NCI-H446 treated with DMSO at 0.1 percent for 48 hours (cell line): ENCODE measurements around the gene DRAXIN.

Source experiments
- DNase-seq: peaks from one replicate; lab custom pipeline; 2025; lab: John Stamatoyannopoulos, UW

The DRAXIN gene

DNA sequence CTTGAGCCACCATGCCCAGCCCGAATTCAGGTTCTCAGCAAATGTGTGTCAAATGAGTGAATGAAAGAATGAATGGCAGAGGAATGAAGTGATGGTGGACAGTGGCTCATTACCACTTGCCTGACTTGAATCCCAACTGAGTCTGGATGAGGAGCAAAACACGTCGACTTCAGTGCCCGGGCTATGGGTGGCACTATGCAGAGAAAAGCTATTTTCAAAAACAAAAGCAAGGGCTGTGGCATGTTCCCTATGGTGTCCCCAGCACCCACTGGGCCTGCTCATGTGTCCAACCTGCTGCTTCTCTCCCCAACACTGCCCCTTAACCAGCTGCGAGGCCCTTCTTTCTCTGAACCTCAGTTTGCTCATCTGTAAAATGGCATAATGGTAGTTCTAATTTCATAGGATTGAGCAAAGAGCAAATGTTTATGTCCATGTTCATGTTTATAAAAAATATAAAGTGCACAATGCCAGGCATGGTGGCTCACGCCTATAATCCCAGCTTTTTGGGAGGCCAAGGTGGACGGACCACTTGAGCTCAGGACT, 6.2 kb upstream of the DRAXIN start:
- DNase-seq, result no peak

DNA sequence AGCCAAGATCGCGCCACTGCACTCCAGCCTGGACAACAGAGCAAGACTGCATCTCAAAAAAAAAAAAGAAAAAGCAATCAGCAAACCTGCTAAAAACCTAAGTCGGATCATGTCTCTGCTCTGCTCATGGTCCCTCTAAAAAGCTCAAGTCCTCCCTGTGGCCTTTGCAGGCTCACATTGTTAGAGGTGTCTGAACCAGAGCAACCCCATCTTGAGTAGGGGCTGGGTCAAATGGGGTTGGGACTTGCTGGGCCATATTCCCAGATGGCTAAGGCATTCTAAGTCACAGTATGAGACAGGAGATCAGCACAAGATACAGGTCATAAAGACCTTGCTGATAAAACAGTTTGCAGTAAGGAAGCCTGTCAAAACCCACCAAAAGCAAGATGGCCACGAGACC, 3.0 kb upstream of the DRAXIN start:
- DNase-seq, result no peak

DNA sequence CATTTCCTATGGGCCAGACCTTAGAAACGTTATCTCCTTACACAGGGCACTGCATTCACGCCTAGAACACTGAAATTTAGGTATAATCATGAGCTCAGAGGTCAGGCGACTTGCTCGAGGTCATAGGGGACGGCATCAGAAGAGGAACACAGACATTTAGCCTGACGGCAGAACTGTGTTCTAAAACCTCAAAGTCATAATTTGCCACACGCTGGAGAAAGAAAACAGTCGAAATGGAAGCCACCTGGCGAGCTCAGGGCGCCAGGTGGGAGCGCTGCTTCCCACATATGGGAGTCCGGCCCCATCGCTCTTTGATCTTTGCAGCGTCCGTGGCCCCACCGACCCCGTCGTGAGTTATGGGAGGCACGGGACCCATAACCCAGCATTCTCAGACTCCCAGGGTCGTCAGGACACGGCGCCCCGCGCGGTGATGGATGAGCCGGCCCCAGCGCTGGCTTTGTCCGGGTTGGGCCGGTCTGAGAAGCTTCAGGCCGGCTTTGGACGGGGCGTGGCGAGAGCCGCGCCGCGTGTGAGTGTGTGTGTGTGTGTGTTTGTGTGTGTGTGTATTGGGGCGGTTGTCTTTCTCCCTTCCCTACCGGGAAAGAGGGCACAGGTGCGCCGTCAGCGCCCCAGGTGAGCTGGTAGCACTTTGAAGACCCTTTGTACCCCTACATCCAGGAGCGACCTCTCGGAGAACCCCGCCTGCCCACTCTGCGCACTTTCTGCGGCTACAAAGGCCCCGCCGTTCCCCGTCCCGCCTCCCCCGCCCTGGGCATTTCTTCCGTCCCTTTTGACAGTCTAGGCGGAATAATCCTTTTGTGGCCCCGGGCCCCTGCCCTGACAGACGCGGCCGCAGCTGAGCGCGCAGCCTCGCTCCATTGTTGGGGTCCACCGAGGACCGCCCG, 861 bp upstream of the DRAXIN start:
- no peak for DNase-seq

DNA sequence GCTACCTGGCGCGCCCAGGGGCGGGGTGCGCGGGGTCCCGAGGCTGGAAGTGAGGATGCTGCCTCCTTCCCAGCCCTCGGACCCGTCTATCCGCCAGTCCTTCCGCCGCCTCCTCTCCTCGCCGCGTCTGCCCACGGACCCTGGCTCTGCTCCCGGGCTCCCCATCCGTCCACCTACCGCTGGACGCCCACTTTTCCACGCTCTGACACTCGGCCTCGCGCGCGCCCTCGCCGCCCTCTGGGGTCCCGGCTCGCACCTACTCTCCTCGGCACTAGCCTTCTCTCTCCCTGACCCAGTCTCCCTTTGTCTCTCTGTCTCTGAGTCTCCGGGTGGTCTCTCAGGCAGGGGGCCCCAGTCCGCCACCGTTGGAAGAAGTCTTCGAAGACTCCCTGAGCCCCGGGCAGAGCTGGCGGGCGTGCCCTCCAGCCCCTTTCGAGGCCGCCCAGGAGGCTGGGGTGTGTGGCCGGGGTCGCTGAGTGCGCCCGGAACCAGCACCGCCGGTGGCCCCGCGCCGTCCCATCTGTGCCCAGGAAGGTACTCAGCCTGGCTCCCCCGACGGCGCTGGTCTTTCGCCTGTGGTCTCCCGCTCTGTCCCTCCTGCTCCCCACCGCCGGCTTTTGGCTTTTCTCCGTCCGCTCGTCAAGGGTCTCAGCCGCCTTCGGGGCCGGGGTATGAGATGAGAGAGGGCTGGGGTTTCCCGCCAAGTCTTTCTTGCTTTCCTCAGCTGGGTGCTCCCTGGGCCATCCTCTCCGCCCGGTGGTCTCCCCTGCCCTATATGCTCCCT, 610 bp downstream of the DRAXIN start:
- DNase-seq, result no peak

DNA sequence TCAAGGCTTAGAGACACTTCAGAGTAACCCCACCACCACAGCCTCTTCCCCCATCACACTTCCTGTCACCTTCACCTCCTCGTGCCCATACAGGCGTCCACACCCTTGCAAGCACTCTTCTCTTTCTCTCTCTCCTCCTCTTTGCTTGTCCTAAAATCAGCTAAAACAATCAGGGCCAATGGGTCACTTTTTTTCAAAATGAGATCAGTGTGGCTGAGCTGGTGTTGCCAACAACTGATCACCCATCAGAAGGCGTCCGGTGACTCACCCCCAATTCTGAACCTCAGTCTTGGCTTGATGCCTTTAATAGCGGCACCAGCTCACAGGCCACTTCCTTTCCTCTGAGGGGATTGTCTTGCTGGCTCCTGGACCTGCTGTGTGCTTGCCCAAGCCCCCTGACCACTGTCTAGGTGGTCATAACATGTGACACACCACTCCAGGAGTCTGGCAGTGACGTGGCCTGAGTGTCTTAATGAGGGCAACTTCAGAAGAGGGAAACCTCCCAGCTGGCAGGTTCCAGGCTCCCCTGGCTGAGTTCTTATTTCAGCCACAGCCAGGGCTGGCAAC, 1.6 kb downstream of the DRAXIN start:
- DNase-seq, result peak; percentile 23

DNA sequence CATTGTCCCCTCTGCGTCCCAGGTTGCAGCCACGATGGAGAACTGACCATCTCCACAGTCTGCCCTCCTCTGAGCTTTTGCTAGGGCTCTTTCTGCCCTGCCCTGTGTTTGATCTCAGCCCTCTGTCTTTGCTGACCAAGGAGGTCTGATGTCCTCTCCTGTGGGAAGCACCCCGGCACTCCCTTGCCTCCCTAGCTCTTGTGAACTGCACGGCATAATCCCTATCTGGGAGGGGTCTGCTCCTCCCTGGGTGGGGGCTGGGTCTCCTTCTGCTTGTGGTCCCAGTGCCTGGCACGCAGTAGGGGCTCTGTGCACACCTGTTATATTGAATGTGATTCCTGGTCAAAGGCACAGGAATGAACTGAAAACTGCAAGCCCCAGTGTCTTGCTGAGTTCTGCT, 2.4 kb downstream of the DRAXIN start:
- no peak for DNase-seq

DNA sequence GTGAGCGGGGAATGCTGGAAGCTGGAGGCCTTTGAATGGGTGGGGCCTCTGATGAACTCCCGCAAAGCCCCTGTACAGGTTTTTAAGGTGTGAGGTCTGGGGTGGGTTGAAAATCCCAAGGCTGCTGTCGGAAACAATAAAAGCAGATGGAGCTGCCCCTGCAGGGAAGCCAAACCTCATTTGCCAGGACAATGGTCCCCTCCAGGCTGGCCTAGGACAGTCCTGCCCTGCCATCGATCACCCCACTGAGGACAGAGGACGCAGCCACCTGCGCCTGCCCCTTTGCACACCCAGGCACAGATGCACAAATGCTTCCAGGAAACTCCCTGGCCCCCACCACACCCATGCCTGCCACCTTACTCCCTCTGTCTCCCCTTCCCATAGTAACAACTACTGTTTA, 4.4 kb downstream of the DRAXIN start:
- no peak for DNase-seq

DNA sequence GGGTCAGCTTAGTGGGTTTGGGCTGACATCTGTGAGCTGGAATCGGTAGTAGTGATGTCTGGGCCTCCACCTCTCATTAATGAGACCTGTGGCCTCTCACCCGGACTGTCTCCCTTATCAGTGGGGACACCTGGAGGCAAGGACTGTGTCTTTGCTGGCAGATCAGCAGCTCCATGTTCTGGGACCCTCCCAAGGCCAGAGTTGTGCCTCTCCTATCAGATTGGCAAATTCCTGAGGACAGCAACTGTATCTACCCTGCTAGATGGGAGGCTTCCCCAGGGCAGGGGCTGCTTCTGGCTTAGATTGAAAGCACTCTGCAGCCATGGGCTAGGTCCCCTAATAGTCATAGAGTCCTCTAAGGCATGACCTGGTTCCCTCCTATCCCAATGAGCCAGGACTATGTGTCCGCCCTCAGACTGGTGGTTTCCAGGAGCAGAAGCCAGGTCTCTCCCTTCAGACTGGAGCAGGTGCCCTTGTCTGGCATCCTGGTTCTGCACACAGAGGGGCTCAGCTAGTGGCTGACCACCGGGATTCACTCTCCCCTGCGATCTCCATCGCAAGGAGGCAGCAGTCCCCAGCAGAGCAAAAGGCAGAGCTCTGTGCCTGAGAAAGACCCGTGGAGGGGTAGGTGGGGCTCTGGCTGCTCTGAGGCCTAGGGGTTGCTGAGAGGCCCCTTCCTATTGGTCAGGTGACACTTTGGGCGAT, 5.8 kb downstream of the DRAXIN start:
- no peak for DNase-seq

DNA sequence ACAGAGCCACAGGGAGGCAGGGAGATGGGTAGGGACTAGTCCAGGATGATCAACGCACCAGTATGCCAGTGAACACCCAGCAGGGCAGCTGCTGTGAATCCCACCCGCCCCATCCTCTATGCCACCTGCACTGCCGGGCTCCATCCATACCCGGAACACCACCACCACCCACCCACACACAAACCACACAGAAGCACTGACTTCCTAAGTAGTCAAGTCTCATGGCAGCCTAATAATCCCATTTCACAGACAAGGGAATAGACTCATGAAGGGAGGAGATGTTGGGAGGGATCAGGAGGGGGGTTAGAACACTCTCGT, 6.3 kb downstream of the DRAXIN start:
- no peak for DNase-seq

DNA sequence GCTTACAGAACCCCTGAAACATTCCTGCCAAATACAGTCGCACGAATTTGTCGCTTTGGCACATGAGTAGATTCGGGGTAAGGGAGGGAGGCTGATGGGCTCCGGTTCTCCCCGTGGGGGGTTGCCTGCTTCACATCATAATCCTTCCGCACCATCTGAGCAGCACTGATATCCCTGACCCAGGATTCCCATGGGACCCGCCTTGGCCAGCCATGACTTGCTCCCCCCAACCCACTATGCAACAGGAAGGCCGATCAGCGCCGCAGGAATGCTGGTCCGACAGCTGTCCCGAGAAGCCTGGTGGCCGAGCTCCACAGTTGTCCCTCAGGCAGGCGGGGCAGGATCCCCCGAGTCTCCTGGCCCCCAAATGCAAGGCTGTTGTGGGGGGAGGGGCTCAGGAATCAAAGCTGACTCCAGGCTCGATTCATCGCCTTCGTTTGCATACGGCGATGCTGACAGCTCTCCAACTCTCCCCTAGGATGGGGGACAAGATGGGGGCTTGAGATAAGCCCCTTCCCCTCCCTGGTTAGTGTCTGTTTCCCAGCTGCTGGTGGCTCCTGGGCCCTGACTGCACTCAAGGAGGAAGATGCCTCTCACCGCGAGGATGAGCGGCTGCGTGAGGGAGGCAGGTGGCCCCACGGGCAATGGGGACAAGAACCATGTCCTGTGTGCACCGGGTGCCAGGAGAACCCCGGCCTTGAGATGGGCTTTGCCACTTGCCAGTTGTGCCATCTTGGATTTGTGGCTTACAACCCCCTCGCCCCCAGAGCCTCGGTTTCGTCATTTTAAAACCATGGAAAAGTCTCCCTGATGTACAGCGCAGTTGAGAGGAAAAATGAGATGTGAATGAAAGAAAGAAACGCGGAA, 9.3 kb downstream of the DRAXIN start:
- DNase-seq, result no peak

DNA sequence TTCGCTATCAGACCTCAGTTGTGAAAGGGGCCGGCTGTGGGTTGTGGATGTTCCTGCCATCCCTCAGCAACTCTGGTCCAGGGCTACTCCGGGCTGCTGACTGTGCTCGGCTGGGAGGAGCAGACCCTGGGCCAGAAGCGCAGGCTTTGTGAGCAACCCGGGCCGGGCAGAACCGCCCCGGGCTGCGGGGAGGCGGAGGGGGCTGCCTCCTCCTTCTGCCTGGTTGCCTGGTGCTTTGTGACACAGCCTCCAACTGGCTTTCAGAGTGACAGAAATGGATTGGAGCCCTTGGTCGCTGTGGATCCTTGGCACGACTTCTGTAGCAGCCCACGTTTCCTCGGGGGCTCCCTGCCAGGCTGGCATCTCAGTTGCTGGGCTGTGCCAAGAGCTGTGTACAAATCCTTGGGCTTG, 10.0 kb downstream of the DRAXIN start:
- peak; percentile 64 for DNase-seq

DNA sequence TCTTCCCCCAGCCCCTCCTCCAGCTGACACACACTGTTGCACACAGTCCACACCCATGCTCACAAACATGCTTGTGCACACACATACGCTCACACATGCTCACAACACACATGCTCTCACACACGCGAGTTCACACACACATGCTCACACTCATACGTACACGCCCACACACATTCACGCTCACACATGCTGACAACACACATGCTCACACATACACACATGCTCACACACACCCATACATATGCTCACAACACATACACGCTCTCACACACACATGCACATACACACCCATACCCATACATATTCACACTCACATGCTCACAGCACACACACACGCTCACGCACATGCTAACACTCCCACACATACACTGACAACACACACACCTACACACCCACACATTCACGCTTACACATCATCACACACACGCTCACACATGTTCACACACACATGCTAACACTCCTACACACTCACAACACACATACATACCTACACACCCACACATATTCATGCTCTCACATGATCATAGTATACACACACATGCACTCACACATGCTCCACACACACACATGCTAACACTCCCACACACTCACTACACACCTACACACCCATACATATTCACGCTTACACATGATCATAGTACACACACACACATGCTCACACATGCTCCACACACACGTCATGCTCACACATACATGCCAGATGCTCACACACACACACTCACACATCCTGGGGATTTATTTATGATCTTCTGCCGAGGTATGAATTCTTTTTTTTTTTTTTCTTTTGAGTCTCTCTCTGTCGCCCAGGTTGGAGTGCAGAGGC, 10.7 kb downstream of the DRAXIN start:
- no peak for DNase-seq

DNA sequence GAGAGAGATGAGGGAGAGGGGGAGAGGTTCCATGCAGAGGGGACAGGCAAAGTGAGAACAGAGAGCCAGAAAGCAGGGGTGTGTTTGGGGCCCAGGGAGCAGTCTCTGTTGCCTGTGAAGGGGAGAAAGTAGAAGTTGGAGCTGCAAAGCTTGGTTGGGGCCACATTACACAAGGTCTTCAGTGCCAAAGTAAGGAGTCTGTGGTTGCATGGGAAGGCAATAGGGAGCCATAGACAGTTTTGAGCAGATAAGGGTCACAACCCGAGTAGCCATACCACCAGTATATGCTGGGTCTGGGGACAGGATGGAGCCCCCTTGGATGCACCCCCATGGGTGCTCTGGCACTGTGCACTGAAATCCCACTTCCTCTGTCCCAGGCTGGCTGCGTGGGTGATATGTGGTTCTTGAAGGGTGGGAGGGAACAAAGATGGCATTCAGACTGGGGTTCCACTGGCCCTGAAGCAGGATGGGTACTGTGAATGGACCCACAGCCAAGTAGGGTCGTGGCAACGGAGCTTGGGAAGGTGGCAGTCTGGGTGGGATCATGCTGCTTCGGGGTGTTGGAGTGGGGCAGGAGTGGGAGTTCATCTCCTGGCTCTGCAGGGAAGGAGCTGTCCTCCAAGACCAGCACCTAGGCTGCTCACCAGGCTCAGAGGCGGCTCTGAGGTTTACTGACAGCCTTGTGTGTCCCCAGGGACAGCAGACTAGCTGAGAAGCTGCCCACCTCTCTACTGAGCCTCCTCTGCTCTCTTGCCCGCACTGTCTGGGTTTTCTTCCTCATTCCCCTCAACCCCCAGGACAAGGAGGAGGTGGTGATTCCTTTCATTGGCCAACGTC, 12.1 kb downstream of the DRAXIN start:
- no peak for DNase-seq

DNA sequence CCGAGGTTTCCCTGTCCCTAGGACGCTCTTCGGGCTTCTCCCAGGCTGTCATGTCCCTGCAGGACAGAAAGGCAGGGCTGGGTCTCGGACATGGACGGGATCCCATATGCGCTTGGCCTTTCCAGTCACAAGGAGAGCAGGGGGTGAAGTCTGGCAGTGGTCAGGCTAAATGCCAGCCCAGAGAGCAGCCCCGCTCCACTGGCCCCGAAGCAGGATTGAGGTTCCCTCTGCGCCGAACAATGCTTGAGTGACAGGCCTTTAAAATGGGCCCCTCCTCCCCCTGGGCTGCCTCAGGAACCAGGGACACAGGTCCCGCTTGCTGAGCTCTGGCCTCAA, 12.7 kb downstream of the DRAXIN start:
- DNase-seq, result no peak

DNA sequence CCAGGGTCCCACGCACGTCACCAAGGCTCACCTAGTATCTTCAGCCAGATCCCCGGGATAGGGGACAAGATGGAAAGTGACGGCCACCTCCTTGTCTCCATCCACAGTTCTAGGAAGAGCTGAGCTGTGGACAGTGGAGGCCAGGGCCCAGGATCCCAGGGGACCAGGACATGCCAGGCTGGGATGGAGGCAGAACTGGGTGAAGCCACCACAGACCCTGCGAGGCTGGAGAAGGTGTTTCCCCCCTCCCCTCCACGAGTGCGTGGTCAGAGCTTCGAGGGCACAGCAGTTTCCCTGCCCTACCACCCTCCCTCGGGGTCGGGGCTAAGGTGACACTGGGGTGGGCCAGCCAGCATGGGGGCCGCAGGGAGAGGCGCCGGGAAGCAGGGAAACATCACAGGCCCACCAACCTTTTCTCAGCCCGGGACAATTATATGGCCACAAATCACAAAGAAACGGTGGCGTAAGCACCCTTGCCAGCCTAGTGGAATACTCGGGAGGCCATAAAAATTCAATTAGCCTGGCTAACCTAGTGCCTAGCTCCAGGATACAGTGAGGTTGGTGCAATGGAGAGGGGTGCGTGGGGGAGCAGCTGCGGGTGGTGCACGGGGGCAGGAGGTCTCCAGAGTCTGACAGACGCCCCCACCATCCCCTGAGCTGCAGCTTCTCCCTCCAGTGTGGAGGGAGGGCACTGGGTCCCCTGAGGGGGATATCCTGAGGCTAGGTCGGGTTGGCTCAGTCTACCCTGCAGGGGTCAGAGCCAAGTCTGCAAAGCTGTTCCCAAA, 13.4 kb downstream of the DRAXIN start:
- no peak for DNase-seq

DNA sequence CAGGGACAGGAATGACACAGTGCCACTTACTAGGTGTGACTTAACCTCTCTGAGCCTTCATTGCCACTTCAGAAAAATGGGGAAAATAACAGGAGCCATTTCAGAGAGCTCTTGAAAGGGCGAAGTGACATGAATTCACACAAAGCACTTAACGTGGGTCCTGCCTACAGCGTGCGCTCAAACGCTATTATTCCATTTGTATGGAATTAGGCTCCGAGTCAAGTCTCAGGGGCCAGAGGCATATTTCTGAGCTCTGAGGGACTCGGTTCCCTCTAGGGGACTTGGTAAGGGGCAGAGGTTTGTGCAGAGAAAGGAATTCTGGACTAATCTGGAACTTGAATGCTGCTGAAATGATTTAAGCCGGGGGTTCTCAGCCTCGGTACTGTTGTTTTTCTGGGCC, 14.1 kb downstream of the DRAXIN start:
- DNase-seq, result no peak

DNA sequence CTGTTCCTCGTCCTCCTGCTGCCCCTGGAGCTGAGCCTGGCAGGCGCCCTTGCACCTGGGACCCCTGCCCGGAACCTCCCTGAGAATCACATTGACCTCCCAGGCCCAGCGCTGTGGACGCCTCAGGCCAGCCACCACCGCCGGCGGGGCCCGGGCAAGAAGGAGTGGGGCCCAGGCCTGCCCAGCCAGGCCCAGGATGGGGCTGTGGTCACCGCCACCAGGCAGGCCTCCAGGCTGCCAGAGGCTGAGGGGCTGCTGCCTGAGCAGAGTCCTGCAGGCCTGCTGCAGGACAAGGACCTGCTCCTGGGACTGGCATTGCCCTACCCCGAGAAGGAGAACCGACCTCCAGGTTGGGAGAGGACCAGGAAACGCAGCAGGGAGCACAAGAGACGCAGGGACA, 14.8 kb downstream of the DRAXIN start:
- DNase-seq, result no peak

DNA sequence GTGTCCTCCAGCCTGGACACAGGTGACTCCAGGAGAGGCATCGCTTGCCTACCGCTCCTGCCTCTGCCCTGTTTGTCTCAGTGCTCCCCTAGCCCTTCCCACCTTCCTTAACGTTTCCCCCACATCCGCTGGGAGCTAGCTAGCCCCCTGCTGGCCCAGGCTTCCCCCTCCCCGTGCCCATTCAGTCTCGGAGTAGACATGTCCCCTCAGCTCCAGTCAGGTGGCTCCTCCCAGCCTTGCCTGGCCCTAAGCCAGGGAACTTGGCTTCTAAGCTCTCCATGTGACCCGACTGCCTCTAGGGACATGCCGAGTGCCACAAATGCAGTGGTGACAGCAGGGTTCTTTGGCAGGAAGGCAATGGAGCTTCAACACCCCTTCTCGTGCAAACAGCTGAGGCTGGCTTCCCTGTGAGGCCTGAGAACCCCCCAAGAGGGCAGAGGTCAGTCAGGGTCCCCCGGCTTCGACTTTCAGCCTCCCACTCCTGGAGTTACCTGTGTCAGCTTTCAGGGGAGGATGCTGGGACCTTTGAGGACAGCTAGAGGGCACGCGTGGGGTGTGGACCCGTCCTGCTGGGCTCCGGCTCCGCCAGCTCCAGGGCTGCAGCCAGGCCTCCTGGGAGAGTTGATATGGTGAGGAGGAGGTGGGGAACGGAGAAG, 16.2 kb downstream of the DRAXIN start:
- peak; percentile 17 for DNase-seq
